ENCODE data around the gene ADORA2B.
"Not testable (repeated sequence)": the region's sequence is repeated elsewhere in the genome, so short reads cannot be mapped to it uniquely, and the experiment has no call there.

ADORA2B gene

DNA sequence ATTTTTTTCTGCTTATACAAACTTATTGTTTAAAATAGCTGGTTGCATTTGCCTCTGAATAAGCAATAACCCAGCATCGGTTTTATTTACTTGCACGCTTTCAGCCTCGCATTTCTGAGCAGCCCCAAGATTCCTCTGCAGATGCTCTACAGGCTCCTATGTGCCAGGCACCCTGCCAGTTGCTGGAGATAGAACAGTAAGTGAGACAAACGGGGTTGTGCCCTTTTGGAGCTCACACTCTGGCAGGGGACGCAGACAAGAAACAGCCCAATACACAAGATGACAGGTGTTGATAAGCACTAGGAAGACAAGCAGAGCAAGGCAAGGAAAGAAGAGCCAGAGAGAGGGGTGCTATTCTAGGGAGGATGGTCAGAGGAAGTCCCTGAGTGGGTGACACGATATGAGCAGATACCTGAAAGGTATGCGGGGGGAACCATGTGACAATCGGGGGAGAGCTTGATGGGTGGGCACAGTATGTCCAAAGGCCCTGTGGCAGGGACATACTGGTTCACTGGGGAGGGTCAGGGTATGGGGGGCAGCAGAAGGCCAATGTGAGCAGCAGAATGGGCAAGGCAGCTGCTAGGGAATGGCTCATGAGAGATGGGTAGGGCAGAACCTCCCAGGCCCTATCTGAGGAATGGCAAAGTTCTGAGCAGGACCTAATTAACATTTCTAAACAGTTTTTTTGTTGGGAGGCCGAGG lies 18.7 kb upstream of the ADORA2B start:
- DNase-seq = no peak

- DNase-seq = no peak
Observed at GRCh38 chr17:15928286-15928785, 16.6 kb upstream of the ADORA2B start.

DNA sequence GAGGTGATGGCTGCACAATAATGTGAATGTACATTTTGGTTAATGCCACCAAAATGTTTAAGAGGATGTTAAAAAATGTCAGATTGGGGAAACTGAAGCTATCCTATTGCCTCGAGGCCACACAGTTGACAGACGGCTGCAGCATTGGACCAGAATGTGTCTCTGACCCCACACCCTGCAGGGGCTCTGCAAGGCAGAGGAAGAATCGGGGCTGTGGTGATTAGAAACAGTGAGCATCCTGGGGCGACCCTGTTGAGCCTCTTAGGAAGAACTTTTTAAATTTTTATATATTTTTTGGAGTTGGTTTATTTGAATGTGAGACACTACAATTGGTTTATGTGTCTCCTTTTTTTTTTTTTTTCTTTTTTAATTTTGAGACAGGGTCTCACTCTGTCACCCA lies 15.0 kb upstream of the ADORA2B start:
- DNase-seq = no peak

- DNase-seq = no peak
Observed at GRCh38 chr17:15930426-15930825, 14.5 kb upstream of the ADORA2B start.

DNA sequence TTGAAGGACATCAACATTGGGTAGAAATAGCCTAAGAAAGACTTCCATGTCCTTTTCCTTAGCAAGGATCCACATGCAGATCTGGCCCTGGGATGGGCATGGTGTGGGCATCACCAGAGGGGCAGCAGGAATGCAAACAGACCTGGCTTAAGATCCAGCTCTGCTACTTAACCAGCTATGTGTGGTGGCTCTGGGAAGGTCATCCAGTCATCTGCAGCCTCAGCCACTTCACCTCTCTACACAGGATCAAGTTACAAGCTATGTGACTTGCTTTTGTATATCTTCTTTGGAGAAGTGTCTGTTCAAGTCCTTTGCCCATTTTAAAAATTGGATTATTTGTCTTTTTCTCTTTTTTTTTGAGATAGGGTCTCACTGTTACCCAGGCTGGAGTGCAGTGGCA lies 13.5 kb upstream of the ADORA2B start:
- no peak for DNase-seq

DNA sequence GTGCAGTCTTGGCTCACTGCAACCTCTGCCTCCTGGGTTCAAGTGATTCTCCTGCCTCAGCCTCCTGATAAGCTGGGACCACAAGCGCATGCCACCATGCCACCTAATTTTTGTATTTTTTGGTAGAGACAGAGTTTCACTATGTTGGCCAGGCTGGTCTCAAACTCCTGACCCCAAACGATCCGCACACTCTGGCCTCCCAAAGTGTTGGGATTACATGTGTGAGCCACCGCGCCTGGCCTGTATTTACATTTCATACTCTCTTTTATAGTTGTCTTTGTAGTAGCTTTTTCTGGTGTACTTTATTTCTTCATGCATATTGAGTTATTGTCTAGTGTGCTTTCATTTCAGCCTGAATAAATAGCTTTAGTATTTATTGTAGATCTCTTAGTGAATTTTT lies 10.1 kb upstream of the ADORA2B start:
- DNase-seq = no peak

GRCh38 chr17:15935891-15936290 lies 9.0 kb upstream of the ADORA2B start:
- no peak for DNase-seq

GRCh38 chr17:15936481-15936880 lies 8.4 kb upstream of the ADORA2B start:
- DNase-seq = not testable (repeated sequence)

GRCh38 chr17:15941781-15942180 lies 3.1 kb upstream of the ADORA2B start:
- no peak for DNase-seq

GRCh38 chr17:15942207-15942833 lies 2.6 kb upstream of the ADORA2B start:
- DNase-seq = no peak

GRCh38 chr17:15943971-15944758 lies 765 bp upstream of the ADORA2B start:
- DNase-seq = no peak

- DNase-seq = no peak
Observed at GRCh38 chr17:15945527-15946191, 729 bp downstream of the ADORA2B start.

- DNase-seq = no peak
Observed at GRCh38 chr17:15946611-15947120, 1.7 kb downstream of the ADORA2B start.

DNA sequence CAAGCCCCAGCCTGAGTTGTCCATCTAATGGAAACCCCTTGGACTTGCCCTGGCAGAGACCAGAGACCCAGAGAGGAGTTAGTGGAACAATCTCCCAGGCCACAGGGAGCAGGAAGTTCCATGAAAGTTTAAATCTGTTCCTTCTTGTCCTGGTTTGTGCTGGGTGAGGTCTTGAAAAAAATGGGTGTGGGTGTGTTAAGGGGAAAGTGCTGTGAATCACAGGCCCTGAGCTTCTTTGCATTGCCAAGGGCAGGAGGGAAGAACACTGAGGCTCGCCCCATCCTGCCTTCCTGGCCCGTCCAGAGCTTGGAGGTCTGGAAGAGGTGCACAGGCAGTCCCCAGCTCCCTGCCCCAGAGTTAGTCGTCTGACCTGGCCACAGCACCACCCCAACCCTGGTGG lies 2.3 kb downstream of the ADORA2B start:
- DNase-seq = no peak

DNA sequence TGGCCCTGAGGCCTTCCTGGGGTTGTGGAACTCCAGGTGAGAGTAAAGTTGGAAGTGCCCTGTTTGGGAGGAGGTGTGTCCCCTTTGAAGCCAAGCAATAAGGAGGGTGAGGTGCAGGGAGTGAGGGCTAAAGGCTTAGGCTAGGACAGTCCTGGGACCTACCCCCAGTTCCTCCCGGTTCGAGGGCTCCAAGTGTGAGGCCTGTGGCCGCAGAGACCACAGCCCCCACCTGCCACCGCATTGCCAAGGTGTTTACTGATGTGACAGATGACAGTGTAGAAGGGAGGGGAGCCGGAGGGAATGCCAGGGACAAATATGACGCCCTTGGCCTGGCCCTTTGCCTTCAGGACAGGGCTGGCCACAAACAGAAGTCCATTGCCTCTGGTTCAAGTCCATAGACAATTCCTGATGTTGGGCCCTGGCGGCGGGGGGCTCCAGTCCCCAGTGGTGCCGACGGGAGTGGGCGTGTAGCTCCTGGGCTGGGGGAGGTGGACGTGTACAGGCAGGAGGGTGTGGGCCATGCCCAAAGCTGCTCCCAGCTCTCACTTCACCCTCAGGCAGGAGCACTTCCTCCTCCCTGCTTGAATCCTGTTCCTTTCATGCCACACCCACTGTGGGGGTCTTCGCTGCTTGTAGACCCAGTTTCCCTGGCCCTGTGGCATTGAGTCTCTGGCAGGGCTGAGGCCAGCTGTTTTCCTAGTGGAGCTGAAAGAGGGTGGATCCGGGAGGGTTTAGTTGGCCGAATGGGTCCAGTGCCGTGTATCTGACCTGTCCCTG lies 3.2 kb downstream of the ADORA2B start:
- no peak for DNase-seq

DNA sequence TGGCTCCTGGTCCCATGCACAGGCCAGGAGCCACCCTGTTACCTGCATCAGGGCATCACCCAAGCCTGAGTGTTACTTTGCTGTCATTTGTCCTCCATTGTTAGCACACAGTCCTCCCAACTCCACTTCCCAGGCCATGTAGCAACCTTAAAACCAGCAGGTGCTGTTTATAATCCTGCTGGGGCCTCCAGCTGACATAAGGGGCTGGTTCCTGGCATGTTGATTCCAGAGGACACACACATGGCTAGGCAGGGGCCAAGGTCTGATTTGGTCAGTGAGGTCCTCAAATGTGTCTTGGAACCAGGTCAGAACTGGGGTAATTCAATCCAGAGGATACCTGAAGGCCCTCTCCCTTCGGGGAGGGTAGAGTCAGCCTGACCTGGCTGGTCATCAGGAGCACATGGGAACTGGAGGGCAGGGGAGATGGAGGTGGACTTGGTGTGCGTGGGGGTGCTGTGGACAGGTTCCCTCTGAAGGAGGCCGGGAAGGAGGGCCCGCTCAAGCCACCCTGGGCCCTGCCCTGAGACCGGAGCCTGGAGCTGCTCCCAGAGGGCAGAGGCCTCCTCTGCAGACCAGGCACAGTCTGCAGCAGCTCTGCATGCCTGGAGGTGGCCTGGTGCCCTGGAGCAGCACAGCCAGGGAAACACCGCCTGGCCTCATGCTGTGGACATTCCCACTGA lies 6.6 kb downstream of the ADORA2B start:
- DNase-seq = no peak

- DNase-seq = no peak
Observed at GRCh38 chr17:15952048-15952532, 7.2 kb downstream of the ADORA2B start.

GRCh38 chr17:15952916-15953790 lies 8.2 kb downstream of the ADORA2B start:
- no peak for DNase-seq

- DNase-seq = no peak
Observed at GRCh38 chr17:15954222-15954621, 9.3 kb downstream of the ADORA2B start.

GRCh38 chr17:15955793-15956541 lies 11.0 kb downstream of the ADORA2B start:
- DNase-seq = no peak
